Measurements from ENCODE around the gene GFOD1.

Gene GFOD1

GRCh38 chr6:13433709-13434121 lies 53.7 kb downstream of the GFOD1 start:
- DNase-seq (ENCODE audit: low read depth, low spot score), result no peak
- H3K4me3 ChIP-seq (ENCODE audit: low read length), result no peak overlapping the region

GRCh38 chr6:13432526-13433184 lies 54.7 kb downstream of the GFOD1 start:
- H3K4me3 ChIP-seq (ENCODE audit: low read length), result no peak overlapping the region
- DNase-seq (ENCODE audit: low read depth, low spot score), result peak; percentile 50

- no peak overlapping the region for H3K4me3 ChIP-seq (ENCODE audit: low read length)
- peak; percentile 48 for DNase-seq (ENCODE audit: low read depth, low spot score)
These were observed 55.4 kb downstream of the GFOD1 start for GRCh38 chr6:13431861-13432465.

GRCh38 chr6:13431059-13431656 lies 56.2 kb downstream of the GFOD1 start:
- H3K4me3 ChIP-seq (ENCODE audit: low read length), result no peak overlapping the region
- DNase-seq (ENCODE audit: low read depth, low spot score), result no peak

DNA sequence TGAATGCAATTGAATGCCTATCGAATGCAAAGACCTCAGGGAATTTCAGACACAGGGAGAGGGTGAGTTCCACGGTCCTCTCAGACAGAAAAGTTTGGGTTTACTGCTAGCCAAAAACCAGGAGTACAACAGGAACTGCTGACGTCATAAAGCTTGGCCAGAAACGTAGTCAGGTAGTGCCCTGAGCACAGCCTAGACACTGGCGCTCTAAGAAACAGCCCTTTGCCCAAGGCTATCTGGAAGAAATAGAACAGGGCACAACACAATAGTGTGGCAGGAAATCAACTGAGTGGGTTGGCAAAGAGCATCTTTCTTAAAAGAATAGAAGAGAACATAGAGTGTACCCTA lies 58.0 kb downstream of the GFOD1 start:
- DNase-seq (ENCODE audit: low read depth, low spot score), result no peak
- H3K4me3 ChIP-seq (ENCODE audit: low read length), result no peak overlapping the region

GRCh38 chr6:13428583-13429405 lies 58.6 kb downstream of the GFOD1 start:
- H3K4me3 ChIP-seq (ENCODE audit: low read length), result peak overlapping the region; percentile 25
- no peak for DNase-seq (ENCODE audit: low read depth, low spot score)

GRCh38 chr6:13427801-13428582 lies 59.4 kb downstream of the GFOD1 start:
- DNase-seq (ENCODE audit: low read depth, low spot score), result peak; percentile 68
- H3K4me3 ChIP-seq (ENCODE audit: low read length), result peak overlapping the region; percentile 25

DNA sequence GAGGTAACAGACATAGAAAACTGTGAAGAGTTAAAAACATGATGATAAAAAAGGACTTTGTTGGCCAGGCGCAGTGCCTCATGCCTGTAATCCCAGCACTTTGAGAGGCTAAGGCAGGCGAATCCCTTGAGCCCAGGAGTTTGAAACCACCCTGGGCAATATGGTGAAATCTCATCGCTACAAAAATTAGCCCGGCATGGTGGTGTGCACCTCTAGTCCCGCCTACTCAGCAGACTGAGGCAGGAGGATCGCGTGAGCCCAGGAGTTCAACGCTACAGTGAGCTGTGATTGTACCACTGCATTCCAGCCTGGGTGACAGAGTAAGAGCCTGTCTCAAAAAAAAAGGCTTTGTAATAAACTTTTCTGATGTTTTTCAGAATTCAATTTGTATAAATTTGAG lies 60.1 kb downstream of the GFOD1 start:
- DNase-seq (ENCODE audit: low read depth, low spot score), result no peak
- H3K4me3 ChIP-seq (ENCODE audit: low read length), result no peak overlapping the region

DNA sequence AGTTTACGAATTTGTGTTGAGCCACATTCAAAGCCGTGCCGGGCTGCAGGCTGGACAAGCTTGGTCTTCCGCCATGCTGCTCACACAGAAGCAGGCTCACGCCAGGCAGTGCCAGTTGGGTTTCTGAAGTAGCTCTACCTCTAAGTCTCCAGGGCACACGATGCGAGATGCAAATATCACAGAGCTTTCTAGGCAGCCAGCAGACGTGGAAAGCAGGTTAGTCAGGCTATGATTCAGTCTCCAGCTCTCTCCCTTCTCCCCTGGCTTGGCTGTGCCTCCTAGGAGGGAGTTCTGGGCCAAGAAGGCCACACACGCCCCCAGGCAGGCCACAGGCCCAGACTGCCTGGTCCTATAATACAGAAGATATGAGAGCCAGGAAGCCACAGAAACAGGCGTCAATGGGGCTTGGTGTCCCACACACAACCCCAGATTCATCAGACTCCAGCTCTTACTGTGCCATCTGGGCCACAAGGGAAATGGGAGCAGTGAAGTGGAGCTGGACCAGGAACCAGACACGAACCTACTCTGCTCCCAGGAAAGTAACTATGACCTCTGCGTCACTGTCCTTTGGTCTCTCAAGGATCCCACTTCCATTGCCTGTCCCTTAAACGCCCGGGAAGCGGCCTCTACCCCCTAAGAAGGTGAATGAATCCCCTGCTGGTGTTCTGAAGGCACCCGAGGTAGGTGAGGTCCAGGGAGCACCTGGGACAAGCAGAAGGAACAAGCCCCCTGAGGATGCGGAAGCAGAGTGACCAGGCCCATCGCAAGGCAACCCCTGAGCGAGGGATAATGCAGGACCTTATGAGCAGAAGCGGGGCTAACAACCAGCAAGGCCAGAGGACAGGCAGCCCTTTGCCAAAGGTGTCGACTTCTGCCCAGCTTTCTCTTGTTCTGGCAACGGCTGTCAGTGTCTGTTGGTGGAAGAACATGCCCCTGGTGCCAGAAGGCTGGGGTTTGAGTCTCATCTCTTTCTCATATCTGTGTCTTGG lies 61.2 kb downstream of the GFOD1 start:
- DNase-seq (ENCODE audit: low read depth, low spot score), result no peak

GRCh38 chr6:13425270-13425873 lies 62.0 kb downstream of the GFOD1 start:
- no peak overlapping the region for H3K4me3 ChIP-seq (ENCODE audit: low read length)
- DNase-seq (ENCODE audit: low read depth, low spot score), result no peak

More for the DNA sequence above, 61.2 kb downstream of the GFOD1 start:
- no peak overlapping the region for H3K4me3 ChIP-seq (ENCODE audit: low read length)

GRCh38 chr6:13423252-13423651 lies 64.1 kb downstream of the GFOD1 start:
- DNase-seq (ENCODE audit: low read depth, low spot score), result no peak
- no peak overlapping the region for H3K4me3 ChIP-seq (ENCODE audit: low read length)

DNA sequence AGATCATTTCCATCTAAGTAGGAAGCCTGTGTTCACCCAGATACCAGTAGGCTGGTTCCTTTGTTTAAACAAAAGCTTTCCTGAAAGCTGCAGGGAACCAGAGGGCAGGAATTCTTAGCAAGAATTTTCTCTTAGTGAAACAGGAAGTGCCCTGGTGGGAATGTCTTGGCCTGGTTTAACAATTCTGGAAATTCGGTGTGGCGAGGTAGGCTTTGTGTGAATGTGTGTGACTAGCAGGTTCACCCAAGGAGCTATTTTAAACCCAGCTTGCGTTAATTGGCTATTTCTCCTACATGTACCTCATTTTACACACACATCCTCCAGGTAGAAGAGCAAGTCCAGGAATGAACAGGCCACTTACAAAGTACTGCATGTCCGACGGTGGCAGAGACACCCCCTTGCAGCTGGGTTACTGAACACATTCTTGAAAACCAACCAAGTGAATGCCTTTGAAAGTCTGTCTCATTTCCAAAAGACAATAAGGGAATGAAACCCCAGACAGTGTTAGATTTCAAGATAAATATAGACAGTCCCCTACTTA lies 64.6 kb downstream of the GFOD1 start:
- no peak overlapping the region for H3K4me3 ChIP-seq (ENCODE audit: low read length)
- no peak for DNase-seq (ENCODE audit: low read depth, low spot score)

DNA sequence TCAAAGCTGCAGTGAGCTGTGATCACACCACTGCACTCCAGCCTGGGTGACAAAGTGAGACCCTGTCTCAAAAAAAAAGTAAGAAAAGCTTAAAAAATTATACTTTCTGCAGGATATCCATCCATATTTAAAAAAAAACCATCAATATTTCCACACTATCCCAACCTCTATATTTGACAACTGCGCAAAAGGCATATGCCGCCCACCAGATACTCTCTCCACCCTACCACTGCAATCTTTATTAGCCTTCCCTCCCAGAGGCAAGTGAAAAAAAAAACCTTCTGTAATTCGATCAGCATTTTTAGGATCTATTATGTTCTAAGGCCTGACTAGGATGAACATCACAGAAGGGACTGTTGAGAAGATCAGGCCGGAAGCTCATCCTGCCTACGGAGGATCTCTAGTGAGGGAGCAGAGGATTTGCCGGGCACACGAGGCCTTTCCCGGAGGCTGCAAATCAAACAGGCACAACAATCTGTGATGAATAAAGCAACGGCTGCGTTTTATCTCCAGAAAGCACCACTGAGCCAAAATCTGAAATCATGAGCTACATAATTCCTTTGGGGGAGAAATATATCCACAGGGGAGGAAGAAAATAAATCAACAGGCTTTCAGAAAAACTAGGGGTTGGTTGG lies 65.9 kb downstream of the GFOD1 start:
- no peak overlapping the region for H3K4me3 ChIP-seq (ENCODE audit: low read length)
- no peak for DNase-seq (ENCODE audit: low read depth, low spot score)

- no peak overlapping the region for H3K4me3 ChIP-seq (ENCODE audit: low read length)
- DNase-seq (ENCODE audit: low read depth, low spot score), result no peak
These were observed 67.1 kb downstream of the GFOD1 start for GRCh38 chr6:13420269-13420668.

- H3K4me3 ChIP-seq (ENCODE audit: low read length), result no peak overlapping the region
- DNase-seq (ENCODE audit: low read depth, low spot score), result no peak
These were observed 67.8 kb downstream of the GFOD1 start for GRCh38 chr6:13419422-13420195.

GRCh38 chr6:13418844-13419243 lies 68.6 kb downstream of the GFOD1 start:
- no peak overlapping the region for H3K4me3 ChIP-seq (ENCODE audit: low read length)
- DNase-seq (ENCODE audit: low read depth, low spot score), result no peak
